Activated CD4-positive, CD25-positive, alpha-beta regulatory T cell (primary cell): ENCODE data around the gene SH3BP4.
"Not testable (repeated sequence)": the region's sequence is repeated elsewhere in the genome, so short reads cannot be mapped to it uniquely, and the experiment has no call there.

Experiments
- DNase-seq, 4 experiments: peaks; one replicate each; lab custom pipeline; 2025; lab: John Stamatoyannopoulos, UW

The SH3BP4 gene

GRCh38 chr2:235020141-235020540, 68.3 kb downstream of the SH3BP4 start:
- not testable (repeated sequence) for DNase-seq

- no peak for DNase-seq
Observed at GRCh38 chr2:235021752-235022151, 69.9 kb downstream of the SH3BP4 start.

DNA sequence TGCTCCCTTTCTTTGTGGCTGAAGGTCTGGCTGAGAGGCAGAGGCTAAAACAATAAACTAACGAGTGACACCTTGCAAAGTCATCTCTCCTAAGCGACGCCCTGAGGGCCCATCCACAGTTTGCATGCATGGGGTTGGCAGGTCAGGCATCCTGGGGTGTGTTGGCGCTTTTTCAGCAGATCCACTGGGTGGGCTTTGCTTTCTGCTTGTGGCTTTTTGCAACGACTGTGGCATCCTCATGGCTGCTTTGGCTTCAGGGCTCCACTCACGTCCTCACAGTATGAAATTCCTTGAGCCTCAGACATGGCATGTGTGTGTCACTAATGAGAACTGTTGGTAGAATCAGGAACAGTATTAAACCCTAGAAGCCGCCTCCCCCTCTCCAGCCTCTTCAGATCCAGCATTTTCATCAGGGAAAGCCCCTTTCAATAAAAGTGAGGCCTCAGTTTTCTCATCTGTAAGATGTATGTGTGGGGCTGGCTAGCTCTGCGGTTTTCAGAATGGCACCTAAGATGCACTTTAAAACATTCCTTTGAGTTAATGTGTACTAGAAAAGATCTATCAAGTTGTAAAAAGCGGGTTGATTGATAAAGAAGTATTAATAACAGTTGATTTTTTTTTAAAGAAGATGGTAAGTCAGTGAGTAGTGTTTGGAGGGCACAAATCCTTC, 72.5 kb downstream of the SH3BP4 start:
- no peak for DNase-seq

GRCh38 chr2:235024931-235025773, 73.3 kb downstream of the SH3BP4 start:
- DNase-seq: no peak

DNA sequence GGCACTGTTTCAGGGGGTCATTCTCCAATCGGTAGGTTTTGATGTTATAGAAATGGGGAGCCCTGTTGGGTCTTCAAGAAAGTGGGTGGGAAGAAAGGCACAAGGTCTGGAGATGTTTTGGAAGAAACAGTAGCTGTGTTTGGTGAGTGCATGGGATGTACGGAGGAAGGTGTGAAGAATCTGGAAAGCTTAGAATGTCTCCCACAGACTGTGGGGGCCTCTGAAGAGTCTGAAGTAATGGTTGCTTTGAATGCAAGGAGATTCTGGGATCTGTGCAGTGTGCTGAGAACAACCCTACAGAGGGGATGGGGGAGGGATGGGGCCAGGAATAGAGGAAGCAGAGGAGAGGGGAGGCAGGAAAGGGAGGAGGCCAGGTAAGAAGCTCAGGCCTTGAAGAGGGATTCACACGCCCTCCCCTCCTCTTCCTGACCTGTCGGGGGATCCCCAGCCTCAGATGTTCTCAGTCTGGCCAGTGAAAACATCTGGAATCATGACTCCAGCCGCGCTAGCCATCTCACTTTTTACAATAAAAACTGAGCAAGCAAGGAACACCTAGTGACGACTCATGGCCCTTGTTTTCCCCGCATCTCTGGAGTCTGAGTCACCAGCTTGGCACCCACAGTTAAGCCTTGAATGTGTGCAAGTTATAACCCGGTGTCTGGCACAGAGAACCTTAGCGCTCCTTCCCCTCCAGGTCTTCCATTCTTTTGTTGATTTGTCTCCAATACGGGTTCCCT, 74.2 kb downstream of the SH3BP4 start:
- no peak for DNase-seq

GRCh38 chr2:235026649-235027557, 75.1 kb downstream of the SH3BP4 start:
- DNase-seq: no peak

GRCh38 chr2:235027558-235028214, 75.9 kb downstream of the SH3BP4 start:
- DNase-seq: no peak

DNA sequence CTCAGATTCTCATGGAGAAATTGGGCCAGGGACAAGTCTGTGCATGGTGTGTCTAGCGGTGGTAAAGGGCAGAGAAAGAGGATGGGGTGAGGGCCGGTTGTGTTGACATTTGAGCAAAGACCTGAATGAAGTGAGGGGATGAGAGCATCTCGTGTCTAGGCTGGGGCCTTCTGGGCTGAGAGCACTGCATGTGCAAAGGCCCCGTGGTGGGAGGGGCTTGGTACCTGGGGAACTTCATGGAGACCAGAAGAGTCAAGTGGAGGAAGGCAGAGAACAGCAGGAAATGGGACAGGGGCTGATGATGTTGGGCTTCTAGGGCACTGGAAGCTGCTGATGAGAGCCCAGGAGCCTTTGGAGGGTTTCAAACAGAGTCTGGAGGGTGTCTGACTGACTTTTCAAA, 76.8 kb downstream of the SH3BP4 start:
- no peak for DNase-seq

- no peak for DNase-seq
Observed at GRCh38 chr2:235029054-235029453, 77.2 kb downstream of the SH3BP4 start.

DNA sequence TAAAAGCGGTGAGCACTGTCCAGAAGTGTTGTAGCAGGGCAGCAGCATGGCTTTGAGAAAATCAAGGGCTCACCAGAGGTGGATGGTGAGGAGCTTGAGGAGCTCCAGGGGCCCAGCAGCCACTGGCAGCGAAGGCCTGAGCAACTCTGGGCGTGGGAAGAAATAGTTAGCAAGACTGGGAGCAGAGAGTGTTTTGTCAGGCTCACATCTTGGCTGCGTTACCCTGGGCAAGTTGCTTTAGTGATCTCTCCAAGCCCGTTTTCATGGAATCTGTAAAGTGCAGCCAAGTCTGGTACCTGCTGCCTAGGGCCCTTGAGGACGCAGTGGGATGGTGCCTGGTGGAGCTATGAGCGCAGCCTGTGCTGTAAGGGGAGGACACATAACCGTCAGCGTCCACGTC, 78.3 kb downstream of the SH3BP4 start:
- DNase-seq: no peak

- DNase-seq: no peak
Observed at GRCh38 chr2:235030936-235031335, 79.1 kb downstream of the SH3BP4 start.

- DNase-seq: no peak
Observed at GRCh38 chr2:235031686-235032373, 80.0 kb downstream of the SH3BP4 start.

DNA sequence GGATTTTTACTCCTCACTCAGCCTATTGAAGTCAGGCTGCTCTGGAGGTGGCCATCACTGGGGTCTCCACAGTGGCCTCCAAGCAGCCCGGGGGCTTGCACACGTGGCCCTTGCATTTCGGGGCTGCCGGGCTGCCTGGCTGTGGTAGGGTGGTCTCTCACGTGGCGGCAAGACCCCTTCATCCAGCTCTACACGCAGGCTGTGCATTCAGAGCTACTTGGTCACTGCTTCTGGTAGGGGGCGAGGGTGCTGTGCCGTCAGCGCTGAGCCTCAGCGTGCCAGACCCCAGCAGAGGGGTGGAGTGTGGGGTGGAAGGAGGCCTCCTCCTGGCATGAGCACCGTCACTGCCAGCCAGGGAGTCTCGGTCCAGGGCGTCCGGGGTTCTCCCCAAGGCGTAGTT, 80.6 kb downstream of the SH3BP4 start:
- no peak for DNase-seq

DNA sequence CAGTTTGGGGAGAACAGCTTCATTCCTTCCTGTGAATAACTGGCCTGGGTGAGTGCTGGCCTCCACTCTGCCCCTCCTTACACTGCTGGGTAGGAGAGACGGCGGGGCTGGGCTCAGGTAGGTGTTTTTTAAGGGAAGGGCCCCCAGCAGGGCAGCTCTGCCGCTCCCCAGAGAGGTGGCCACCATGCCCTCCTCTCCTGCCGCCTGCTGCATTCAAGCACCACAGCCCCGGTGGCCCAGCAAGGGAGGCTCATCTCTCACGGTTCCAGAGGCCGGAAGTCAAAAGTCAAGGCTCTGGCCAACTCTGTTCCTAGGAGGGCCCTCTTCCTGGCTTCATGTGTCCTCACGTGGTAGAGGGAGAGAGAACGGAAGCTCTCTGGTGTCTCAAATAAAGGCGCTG, 81.1 kb downstream of the SH3BP4 start:
- DNase-seq: no peak

GRCh38 chr2:235034265-235035118, 82.7 kb downstream of the SH3BP4 start:
- no peak for DNase-seq

- DNase-seq: no peak
Observed at GRCh38 chr2:235037604-235038166, 85.9 kb downstream of the SH3BP4 start.

DNA sequence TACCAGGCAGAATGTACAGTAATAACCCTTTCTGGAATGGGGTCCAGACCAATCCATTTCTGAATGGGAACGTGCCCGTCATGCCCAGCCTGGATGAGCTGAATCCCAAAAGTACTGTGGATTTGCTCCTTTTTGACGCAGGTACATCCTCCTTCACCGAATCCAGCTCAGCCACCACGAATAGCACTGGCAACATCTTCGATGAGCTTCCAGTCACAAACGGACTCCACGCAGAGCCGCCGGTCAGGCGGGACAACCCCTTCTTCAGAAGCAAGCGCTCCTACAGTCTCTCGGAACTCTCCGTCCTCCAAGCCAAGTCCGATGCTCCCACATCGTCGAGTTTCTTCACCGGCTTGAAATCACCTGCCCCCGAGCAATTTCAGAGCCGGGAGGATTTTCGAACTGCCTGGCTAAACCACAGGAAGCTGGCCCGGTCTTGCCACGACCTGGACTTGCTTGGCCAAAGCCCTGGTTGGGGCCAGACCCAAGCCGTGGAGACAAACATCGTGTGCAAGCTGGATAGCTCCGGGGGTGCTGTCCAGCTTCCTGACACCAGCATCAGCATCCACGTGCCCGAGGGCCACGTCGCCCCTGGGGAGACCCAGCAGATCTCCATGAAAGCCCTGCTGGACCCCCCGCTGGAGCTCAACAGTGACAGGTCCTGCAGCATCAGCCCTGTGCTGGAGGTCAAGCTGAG, 89.6 kb downstream of the SH3BP4 start:
- no peak for DNase-seq

DNA sequence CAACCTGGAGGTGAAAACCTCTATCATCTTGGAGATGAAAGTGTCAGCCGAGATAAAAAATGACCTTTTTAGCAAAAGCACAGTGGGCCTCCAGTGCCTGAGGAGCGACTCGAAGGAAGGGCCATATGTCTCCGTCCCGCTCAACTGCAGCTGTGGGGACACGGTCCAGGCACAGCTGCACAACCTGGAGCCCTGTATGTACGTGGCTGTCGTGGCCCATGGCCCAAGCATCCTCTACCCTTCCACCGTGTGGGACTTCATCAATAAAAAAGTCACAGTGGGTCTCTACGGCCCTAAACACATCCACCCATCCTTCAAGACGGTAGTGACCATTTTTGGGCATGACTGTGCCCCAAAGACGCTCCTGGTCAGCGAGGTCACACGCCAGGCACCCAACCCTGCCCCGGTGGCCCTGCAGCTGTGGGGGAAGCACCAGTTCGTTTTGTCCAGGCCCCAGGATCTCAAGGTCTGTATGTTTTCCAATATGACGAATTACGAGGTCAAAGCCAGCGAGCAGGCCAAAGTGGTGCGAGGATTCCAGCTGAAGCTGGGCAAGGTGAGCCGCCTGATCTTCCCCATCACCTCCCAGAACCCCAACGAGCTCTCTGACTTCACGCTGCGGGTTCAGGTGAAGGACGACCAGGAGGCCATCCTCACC, 90.2 kb downstream of the SH3BP4 start:
- no peak for DNase-seq
